SIG-M5 treated with dmso at 0.1 percent for 504 hours (cell line): ENCODE data around the gene ARHGEF12.

Experiments used
- DNase-seq: peaks from one replicate; lab custom pipeline; 2025; ENCODE audit not compliant: unreplicated experiment; lab: John Stamatoyannopoulos, UW

The ARHGEF12 gene

DNA sequence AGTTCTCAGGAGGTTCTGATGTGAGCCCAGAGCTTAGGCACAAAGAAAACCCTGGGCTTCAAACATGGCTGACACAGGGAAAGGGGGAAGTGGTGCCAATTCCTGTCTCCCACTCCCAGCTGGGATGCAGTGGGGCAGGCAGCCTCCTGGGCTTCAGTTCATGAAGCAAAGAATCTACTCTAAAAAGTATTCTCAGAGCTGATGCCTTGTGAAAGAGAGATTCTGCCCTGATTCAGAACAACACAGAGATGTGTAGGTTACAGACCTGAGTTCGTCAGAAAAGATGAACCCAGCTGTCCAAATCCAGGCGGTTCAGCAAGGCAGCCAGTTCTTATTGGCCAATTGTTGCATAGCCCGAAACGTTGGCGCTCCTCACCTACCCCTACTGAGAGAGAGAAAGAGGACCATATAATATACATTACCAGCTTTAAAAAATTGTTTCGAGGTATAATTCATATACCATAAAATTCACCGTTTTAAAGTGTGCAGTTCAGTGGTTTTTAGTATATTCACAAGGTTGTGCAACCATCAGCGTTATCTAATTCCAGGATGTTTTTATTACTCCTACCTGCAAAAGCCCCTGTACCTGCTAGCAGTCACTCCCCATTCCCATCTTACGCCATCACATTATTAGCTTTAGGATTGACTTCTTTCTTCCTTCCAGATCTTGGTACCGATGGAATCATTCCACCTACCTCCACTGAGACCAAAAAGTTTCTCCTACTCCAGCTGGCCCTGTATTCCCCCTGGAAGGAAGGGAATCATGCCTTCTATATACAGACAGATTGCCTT is 18.3 kb upstream of the ARHGEF12 start:
- DNase-seq: no peak

DNA sequence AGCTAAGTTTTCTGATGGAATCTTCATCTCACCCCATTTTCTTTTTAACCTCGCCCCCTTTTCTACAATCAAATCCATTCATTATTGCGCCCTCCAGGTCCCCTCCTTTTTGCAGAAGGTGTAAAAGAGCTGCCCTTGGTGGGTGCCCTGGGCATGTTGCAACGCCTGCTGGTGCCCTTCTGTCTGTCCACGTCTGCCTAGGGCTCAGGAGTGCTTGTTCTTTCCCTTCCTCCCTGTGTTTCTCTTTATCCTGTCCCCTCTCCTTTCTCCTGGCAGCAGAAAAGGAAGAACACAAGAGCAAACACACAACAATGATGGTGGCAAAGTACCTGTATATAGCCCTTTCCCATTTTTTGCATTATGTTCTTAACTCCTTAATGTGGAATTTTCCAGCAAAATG is 17.3 kb upstream of the ARHGEF12 start:
- DNase-seq: no peak

DNA sequence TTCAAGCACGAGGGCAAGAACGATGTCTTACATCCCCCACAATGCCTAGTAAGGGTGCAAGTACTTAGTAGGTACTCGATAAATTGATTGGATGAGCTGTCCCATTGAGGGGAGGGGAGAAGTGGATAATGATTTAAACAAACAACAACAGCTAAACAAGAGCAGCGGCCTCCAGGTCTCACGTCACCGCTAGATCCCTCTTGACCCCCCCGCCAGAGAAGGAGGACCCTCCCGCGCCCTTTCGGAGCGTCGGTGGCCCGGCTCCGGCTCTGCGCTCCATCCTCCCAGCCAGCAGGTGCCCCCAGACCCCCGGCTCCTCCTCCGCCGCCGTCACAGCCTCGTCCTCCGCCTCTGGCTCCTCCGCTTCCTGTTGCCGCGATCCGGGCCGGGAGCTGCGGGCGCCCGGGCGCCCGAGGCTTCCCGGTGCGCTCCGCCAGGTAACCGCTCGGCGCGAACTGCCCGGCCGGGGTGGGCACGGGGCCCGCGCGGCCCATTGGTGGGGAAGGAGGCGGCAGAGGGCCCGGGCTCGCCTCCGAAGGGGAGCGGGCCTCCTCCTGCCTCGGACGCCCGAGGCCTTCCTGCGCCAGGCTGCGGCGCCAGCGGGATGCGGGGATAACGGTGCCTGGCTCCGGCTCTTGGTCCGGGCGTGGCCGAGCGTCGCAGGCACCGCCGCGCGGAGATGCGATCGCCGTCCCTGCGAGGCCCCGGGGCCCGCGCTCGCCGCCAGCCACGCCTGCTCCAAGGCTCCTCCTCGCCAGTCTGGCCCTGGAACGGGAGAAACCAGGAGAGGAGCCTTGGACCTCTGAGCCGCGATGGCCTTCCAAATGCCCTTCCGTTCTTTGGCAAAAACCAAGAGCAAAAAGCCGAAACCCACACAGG is 11.0 kb upstream of the ARHGEF12 start, which contains the start of gene TLCD5:
Gene TLCD5 (plus strand): TSS at position 368 of the 879 bp plus-strand sequence. CDS start 2,143 bp downstream, outside the sequence.
- no peak for DNase-seq

DNA sequence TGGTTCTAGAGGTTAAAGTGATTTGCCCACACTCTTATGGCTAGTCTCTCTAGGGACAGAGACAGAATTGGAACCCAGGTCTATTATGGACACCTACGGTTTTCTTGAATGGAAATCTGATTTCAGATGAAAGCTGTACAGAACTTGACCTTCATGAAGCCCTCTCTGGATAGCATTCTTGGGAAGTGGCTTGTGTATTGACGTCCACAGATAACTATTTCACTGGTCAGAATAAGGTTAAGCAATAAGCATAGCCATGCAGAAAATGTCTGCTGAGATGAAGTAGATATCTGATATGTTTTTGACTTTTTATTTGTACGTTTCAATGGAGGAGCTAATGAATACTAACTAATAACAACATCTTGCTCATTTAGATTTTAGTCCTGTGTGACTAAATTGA is 10.0 kb upstream of the ARHGEF12 start:
- DNase-seq: no peak

DNA sequence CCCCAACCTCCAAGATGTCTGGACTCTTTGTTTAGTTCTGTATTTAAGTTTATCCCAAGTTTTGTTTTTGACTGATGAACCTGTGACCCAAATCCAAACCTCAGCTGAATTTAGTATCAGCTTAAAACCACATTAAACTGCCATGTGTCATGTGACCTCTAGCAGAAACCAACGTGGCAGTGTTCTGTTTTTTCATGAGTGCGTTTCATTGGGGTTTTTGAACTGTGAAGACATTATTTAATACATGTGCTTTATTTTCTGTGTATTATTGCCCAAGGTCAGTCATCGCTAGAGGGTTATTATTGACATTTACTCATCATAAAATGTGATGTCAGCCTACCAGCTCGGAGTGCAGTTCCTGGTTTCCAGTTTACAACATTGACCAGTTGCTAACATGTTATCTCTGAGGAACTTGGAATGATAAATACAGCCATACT is 9.3 kb upstream of the ARHGEF12 start:
- no peak for DNase-seq

DNA sequence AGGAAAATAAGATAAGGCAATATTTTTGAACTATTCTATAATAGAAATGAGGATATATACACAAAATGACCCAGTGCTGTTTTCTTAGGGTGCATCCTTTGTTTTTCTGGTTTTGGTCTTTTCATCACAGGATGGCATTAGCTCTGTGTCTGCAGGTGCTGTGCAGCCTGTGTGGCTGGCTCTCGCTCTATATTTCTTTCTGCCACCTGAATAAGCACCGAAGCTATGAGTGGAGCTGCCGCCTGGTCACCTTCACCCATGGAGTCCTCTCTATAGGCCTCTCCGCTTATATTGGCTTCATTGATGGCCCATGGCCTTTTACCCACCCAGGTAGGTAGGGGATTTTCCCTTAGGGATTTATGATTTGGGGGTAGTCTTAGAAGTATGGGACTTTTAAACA is 8.9 kb upstream of the ARHGEF12 start:
- no peak for DNase-seq

DNA sequence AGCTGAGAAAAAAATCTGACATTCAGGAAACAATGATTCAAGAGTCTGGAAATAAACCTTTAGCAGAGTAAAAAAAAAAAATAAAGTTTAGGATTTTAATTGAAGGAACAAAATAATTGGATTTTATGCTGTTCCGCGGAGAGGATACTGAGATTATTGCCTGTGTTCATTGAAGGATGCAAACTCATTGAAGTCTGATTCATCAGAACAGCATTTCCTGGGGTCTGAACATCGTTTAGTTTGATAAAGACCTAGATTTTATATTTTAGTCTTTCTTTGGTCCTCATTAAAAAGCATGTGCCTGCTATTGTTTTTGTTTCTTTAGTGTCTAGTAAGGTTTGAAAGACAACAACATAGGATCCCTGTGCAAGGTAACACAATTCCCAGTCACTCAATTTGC is 6.7 kb upstream of the ARHGEF12 start:
- DNase-seq: no peak

DNA sequence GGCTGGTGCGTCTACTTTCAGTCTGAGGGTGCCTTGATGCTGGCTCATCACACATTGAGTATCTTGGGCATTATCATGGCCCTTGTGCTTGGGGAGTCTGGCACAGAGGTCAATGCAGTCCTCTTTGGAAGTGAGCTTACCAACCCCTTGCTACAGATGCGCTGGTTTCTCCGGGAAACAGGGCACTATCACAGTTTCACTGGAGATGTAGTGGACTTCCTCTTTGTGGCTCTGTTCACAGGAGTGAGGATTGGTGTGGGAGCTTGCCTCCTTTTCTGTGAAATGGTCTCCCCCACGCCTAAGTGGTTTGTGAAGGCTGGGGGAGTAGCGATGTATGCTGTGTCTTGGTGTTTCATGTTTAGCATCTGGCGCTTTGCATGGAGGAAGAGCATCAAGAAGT is 6.2 kb upstream of the ARHGEF12 start:
- no peak for DNase-seq

DNA sequence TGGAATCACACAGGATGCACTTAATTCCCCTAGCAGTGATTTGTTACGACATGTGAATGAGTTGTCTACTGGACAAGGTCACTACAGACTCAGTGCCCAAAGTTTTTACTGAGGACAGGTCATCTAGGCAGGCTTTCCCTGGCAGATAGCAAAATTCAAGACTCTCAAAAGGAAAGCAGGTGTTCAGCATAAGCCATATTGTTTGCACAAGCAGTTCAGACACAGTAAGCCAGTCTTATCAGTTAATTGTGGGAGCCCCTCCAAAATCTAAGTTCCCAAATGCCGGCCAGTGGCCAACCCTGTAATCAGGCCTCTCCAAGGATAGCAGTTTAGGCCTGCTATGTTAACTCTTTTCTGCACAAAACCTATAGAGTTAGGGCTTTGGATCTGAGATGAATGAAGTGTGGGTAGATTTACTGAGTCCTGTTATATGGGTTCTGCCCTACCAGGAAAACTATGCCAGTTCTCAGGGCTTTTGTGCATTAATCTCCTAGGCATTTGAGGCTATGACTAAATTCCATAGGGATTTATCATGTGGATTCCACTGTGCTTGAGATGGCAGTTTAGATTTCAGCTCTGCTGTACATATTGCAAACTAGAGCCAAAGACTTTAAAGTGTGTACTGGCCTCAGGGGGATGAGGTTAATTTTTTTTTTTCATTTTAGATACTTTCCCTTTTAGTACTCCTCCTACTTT is 4.8 kb upstream of the ARHGEF12 start:
- no peak for DNase-seq

DNA sequence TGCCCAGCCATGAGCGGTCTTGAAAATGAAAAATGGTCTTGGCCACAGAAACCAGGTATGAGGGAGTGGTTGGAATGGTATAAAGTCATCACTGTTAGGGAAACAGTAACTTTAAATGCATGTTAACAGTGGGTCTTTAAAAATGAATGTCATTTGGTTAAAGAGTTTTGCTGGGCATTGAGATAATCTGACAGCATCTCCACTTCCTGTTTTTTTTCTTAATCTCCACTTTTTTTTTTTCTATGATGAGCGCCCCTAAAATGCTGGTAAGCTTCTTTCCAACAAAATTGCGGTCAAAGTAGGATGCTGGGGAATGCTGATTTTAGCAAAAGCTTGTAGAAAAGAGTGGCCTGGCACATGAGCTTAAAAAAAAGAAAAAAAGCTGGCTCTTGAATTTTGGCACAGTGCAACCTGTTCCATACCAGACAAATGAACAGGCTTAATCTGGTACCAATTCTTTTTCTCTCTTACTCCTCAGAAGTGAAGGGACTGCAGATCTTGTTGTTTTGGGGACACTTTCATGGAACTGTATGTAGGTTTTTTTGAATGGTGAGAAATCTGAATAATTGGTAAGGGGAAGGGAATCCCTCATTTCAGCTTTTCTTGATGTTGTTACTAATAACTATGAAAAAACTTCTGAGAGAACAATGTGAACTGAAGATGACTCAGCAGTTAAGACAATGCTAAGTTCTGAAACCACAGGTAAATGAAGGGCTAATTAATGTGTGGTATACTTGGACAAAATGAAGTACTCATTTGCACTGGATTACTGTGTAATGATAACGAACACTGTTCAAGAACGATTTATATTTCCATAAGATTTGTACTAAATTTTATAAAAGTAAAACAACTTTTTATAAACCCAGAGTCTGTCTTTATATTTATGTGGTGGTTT is 3.1 kb upstream of the ARHGEF12 start:
- no peak for DNase-seq

DNA sequence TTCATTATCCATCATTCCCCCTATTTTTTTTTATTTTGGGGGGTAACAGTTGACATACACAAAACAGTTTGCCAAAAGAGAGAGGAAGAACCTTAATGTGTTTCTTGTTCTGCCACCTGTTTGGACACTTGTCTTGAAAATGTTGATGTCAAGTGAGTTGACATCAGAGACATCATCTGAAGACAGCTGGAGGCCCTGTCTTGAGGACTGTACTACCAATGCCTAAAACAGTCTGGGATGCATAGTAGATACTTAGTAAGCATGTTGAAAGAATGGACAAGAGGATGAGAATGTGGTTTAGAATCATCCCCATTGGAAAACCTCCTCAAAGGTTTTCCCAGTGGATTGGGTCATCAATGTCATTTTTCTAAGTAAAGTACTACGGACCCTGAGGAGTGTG is 2.4 kb upstream of the ARHGEF12 start:
- no peak for DNase-seq

DNA sequence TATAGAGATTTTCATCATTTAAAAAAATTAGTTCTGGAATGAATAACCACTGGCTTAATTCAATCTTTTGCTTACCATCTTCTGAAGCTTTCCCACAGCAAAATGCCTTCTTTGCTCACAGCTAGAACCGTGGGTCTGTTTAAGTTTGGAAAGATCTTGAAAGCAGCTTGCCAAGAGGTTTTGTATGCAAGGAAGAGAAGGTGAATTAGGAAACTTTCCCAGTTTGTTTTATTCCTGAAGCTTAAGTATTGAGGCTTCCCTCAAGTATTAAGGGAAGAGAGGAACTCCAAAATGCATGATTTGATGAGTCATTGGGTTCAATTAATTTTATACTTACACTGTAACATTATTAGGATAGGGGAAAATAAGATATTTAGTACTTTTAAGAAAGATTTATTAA is 1.9 kb upstream of the ARHGEF12 start:
- DNase-seq: no peak

DNA sequence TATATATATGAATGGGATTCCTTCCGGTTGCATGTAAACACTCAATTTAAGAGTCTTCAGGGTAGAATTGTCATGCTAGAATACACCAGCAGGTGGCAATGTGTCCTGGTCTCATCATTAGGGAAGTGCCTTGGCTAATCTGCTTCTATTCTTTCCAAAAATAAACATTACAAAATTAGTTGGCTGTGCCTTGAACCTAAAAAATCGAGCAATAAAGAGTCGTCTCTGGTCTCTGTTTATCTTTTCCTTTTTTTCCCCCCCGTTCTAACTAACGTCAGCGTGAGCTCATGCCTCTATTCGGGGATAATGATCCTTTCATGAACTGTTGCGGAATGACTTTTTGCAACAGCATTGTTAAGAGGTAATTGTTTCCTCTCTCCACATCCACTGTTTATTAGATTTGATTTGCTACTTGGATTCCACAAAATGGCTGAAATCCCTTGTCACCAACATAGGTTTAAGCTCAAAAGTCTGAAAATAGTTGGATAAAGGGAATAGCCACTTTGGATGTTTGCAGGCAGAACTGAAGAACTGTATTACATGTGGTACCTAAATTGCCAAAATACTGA is 1.2 kb upstream of the ARHGEF12 start:
- peak; percentile 82 for DNase-seq

DNA sequence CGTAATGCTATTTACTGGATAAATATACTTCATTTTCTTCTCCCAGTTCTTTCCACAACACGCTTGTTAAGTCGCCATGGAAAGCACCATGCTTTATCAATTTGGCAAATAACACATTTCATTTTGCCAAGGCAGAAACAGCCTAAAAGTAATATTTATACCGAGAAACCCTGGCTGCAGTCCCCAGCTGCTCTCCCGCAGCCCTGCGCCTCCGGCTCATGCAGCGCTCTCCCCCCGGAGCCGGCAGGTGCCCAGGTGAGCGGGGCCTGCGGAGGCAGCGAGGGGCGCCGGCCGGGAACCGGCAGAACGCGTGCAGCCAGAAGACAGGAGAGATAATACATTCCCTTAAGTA is 681 bp upstream of the ARHGEF12 start:
- DNase-seq: no peak

DNA sequence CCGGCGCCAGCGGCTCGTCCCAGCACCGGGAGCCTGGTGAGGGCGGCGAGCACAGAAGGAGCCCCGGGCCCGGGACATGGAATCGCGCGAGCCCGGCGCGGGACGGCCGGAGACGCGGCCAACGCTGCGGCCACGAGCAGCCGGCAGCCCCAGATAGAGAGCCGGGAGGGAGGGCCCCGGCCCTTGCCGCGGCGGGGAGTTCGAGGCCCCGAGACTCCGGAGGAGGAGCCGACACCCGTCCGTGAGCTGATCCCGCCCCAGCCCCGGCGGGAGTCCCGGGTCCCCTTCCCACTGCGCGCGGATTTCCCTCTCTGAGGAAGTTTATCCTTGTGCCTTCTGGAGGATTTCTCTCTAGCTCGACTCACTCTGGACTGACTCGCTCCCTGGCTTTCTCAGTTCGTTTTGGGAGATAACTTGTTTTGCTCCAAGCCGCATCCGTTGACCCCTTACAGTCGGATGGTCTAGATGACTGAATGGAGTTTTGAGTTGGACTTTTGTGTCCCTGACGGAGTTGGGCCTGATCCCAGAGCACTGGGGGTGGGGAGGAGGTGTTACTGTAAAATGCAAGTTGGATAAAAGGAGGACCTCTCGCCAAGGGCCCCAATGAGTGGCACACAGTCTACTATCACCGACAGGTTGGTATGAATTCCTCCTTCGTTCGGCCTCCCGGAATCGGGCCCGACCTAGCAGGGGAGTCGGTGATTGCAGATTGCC is 585 bp downstream of the ARHGEF12 start:
- no peak for DNase-seq

DNA sequence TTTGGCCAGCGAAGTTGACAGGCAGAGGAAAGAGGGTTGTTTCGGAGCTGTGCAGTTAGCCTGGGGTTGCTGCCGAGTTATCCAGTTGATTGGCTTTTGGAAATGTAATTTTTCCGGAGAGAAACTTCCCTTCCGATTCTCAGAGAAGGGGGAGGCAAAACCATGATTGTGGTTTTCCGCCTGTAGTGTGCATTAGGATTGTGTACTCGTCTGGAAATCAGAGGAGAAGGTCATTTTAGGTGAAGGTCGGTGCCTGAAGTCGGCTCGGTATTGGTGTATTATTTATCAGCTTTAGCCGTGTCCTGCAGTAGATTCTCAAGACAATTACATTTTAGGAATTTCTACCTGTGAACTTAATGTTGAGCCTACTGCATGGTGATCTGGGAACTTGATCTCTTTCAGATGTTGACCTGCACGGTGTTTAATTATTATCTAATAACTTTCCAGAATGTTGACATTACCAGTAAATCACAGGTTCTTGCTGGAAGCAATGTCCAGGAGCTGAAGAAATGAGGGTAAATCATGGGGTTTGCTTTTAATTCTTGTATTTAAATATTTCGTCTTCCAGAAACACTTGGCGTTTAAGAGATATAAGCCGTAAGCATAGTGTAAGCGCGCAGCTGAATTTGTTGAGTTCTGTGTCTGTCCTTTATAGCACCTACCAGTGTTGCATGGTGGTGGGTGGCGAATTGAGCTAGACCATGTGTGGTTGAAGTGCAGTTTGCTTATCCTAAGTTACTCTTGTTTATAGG is 1.3 kb downstream of the ARHGEF12 start:
- DNase-seq: no peak

DNA sequence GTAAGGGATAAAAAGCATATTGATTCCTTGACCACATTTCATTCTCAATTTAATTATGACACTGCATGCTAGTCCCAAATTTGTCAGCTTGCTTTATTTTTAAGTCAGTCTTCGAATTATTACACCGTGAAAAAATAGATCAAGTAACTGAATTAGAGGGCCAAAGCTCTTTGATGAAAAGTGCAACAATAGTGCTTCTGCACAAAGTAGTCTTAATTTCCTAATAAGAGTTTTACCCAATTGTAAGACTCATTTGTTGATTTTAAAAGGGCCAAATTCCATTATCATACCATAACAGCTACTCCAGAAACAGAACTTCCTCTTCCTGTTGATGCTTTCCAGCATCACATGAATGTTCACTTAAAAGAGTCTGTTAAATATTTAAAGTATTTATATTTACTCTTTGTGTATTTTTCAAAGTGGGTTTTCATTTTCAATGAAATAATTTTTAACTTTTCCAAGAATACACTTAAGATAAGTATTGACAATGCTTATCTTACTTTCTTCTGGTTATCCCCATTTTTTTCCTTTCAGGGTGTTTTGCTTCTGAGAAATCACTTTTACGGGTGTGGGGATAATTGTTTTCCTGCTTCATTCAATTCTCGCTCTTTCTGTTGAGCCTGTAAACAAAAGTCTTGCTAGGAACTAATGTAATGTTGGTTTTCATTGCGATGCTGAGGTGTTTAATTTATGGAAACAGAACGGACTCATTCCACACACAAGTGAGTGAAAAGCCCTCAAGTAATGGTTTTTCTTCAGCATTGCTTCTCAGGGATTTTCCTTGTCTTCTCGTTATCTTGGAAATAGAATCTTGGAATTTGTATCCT is 2.1 kb downstream of the ARHGEF12 start:
- no peak for DNase-seq

DNA sequence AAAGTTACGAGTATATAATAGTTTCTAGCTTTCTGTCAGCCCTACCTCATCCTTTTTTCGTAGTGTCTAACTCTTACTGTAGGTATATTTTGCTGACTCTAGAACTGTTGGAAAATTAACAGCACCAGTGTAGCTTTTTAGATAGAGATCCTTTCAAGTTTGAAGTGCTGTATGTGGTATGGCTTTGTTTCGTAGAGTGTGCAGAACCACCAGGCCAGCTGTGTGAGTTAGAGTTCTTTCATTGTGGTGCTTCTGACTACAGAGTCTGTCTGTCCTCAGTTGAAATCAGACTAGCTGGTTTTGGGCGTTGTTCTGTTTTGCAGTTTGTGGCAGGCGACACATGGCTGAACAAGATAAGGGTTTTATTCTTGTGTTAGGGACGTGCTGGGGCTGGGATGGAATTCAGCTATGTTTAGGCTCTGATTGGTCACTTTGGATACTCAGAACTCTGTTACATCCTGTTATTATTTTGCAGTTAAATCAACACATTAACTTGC is 3.2 kb downstream of the ARHGEF12 start:
- DNase-seq: no peak
